RWPE1 (cell line): ENCODE results near the gene SMAD7.

ENCODE experiments used
- CTCF ChIA-PET: fragments of 350-600 bp; sonication (Branson Sonifier 250); formaldehyde crosslinking; extraction: SDS; loops from one replicate; lab custom pipeline; 2021; lab: Yijun Ruan, JAX
- POLR2A ChIA-PET: fragments of 400-600 bp; formaldehyde crosslinking; extraction: SDS; loops from one replicate; lab custom pipeline; 2020; ENCODE audit warnings: antibody characterized with exemption; ENCODE audit not compliant: low non-redundant PET; lab: Yijun Ruan, JAX
- DNase-seq: peaks from one replicate; pipeline ENCODE4 v3.0.0; 2012; ENCODE audit warnings: low spot score
- H3K27ac ChIP-seq: fragments of 450-650 bp; 2 replicates; pipeline ENCODE4 v1.5.1; 2017
- CTCF ChIP-seq: fragments of 450-650 bp; conservative IDR thresholded peaks from 2 replicates; pipeline ENCODE4 v1.5.1; 2017; ENCODE audit warnings: low read depth, mild to moderate bottlenecking

Gene SMAD7

GRCh38 chr18:48991319-48991660 is 40.5 kb upstream of the SMAD7 start:
- TF ChIP-seq CTCF: no peak
- CTCF ChIA-PET: no interaction called here
- POLR2A ChIA-PET: no interaction called here
- no peak for DNase-seq
- H3K27ac ChIP-seq: peak overlapping the region; percentile 36; the same call in 1 of the 2 replicates

- TF ChIP-seq CTCF: no peak
- ChIA-PET POLR2A (no interaction called here), CTCF (no interaction called here)
- DNase-seq: no peak
- peak overlapping the region; percentile 36; the same call in 1 of the 2 replicates for H3K27ac ChIP-seq
Measured at GRCh38 chr18:48990481-48991318, 39.9 kb upstream of the SMAD7 start.

GRCh38 chr18:48989304-48990303 is 38.8 kb upstream of the SMAD7 start:
- H3K27ac ChIP-seq: peak overlapping the region; percentile 36; the same call in 1 of the 2 replicates
- POLR2A ChIA-PET: no interaction called here
- CTCF ChIA-PET: no interaction called here
- DNase-seq: no peak
- no peak for TF ChIP-seq CTCF

GRCh38 chr18:48988508-48989303 is 37.9 kb upstream of the SMAD7 start:
- no peak for DNase-seq
- H3K27ac ChIP-seq: peak overlapping the region; percentile 36; the same call in 1 of the 2 replicates
- POLR2A ChIA-PET: no interaction called here
- CTCF ChIA-PET: no interaction called here
- no peak for TF ChIP-seq CTCF

GRCh38 chr18:48987821-48988220 is 37.1 kb upstream of the SMAD7 start:
- ChIA-PET POLR2A (no interaction called here), CTCF (no interaction called here)

More at GRCh38 chr18:48987821-48988220, 37.1 kb upstream of the SMAD7 start:
- no peak for DNase-seq
- TF ChIP-seq CTCF: no peak
- peak overlapping the region; percentile 18; the same call in 1 of the 2 replicates for H3K27ac ChIP-seq
